ENCODE results near the gene IFNAR1.
"Not testable (repeated sequence)": the region's sequence is repeated elsewhere in the genome, so short reads cannot be mapped to it uniquely, and the experiment has no call there.

Gene IFNAR1

DNA sequence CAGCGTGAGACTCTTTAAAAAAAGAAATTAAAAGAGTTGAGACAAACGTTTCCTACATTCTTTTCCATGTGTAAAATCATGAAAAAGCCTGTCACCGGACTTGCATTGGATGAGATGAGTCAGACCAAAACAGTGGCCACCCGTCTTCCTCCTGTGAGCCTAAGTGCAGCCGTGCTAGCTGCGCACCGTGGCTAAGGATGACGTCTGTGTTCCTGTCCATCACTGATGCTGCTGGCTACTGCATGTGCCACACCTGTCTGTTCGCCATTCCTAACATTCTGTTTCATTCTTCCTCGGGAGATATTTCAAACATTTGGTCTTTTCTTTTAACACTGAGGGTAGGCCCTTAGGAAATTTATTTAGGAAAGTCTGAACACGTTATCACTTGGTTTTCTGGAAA lies 31.2 kb downstream of the IFNAR1 start:
- no peak for DNase-seq (ENCODE audit: low read depth)
- TF ChIP-seq, protein P1, sequence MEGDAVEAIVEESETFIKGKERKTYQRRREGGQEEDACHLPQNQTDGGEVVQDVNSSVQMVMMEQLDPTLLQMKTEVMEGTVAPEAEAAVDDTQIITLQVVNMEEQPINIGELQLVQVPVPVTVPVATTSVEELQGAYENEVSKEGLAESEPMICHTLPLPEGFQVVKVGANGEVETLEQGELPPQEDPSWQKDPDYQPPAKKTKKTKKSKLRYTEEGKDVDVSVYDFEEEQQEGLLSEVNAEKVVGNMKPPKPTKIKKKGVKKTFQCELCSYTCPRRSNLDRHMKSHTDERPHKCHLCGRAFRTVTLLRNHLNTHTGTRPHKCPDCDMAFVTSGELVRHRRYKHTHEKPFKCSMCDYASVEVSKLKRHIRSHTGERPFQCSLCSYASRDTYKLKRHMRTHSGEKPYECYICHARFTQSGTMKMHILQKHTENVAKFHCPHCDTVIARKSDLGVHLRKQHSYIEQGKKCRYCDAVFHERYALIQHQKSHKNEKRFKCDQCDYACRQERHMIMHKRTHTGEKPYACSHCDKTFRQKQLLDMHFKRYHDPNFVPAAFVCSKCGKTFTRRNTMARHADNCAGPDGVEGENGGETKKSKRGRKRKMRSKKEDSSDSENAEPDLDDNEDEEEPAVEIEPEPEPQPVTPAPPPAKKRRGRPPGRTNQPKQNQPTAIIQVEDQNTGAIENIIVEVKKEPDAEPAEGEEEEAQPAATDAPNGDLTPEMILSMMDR (IDR thresholded peaks at IDR 0.05; ENCODE audit: low read length, missing control alignments), result no peak
- no peak overlapping the region for H3K4me3 ChIP-seq (replicated peaks; ENCODE audit: low read depth, low read length)

DNA sequence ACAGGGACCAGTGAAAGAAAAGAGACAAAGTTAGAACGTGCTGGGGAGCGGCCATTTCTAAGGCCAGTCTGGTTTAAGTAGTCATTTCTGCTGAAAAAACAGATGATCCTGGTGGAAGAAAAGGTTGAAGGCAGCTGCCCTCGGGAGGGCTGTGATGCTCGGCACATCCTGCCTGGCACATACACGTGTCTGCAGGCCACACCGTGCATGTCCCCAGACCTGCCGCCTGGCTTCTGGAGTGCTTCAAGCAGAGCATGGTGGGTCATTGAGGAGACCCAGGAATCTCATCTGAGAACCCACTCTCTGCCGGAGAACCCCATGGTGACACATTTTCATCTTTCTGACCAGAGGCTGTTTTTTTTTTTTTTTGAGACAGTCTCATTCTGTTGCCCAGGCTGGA lies 32.4 kb downstream of the IFNAR1 start:
- no peak for DNase-seq (ENCODE audit: low read depth)
- no peak overlapping the region for H3K4me3 ChIP-seq (replicated peaks; ENCODE audit: low read depth, low read length)
- TF ChIP-seq, protein P1 (IDR thresholded peaks at IDR 0.05; ENCODE audit: low read length, missing control alignments), result no peak

DNA sequence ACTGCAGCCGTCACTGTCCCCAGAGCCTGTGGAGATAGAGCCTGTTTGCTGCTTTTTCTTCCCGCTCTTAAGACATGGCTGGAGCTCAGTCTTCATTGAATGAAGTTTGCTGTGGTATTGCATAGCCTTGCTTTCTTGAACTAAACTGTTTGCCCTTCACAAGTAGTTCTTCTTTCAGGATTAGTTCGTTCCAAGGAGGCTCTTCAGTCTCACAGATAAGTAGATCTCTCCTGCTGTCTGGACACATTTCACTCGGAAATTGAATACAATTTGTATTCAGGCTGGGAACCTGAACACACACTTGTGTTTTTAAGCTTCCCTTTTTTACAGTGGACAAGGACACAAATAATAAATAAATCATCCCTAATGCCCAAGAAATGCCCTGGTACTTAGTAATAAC lies 34.7 kb downstream of the IFNAR1 start:
- TF ChIP-seq, protein P1 (IDR thresholded peaks at IDR 0.05; ENCODE audit: low read length, missing control alignments), result no peak
- DNase-seq (ENCODE audit: low read depth), result no peak
- no peak overlapping the region for H3K4me3 ChIP-seq (replicated peaks; ENCODE audit: low read depth, low read length)

DNA sequence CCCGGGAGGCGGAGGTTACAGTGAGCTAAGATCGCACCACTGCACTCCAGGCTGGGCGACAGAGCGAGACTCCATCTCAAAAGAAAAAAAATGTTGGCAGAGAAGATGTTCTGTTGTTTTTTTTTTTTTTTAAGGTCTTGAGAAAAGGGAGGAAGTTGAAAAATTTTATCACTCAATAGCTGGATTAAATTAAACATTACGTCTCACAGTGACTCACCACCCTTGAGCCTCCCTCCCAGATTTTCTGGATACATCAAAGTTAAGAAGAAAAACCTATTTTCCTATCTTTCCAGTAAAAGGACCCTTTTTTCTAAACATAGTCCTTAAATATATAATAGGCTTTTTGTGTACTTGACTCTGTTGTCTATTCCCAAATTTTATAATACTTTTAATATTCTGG lies 35.5 kb downstream of the IFNAR1 start:
- DNase-seq (ENCODE audit: low read depth), result peak; percentile 76

DNA sequence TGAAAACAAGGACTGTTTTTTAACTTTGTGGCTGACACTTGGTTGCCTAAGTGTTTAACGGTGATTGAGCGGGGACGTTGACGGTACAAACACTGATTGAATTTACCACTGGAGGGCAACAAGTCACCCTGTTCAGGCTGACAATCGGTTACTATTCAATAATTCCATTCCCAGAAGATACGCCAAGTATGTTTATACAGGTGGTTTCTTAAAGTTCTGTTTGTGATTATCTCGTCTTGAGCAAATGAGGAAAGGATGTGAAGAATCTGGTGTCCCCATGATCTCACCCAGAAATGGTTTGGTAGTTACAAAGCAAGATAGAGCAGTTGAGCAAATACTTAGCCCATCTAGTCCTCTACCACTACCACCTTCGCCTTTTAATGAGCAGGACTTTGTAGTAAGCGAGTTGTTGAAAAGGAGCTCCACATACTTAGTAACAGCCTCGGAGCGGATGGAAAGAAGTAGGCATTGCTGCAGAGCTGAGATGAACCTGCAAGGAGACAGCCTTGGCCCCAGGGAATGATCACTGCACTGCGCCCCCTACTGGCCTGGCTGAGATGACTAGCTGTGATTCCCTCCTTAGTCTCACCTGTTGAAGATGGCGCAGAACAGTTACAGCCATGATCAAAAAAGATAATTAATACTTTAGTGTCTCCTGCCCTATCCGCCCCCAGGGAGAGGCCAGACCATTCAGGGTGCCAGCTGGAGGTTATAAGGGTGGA lies 36.3 kb downstream of the IFNAR1 start:
- no peak overlapping the region for H3K4me3 ChIP-seq (replicated peaks; ENCODE audit: low read depth, low read length)
- TF ChIP-seq, protein P1 (IDR thresholded peaks at IDR 0.05; ENCODE audit: low read length, missing control alignments), result peak; percentile 93
- peak; percentile 69 for DNase-seq (ENCODE audit: low read depth)

More for the DNA sequence above, 35.5 kb downstream of the IFNAR1 start:
- TF ChIP-seq, protein P1 (IDR thresholded peaks at IDR 0.05; ENCODE audit: low read length, missing control alignments), result no peak
- no peak overlapping the region for H3K4me3 ChIP-seq (replicated peaks; ENCODE audit: low read depth, low read length)

DNA sequence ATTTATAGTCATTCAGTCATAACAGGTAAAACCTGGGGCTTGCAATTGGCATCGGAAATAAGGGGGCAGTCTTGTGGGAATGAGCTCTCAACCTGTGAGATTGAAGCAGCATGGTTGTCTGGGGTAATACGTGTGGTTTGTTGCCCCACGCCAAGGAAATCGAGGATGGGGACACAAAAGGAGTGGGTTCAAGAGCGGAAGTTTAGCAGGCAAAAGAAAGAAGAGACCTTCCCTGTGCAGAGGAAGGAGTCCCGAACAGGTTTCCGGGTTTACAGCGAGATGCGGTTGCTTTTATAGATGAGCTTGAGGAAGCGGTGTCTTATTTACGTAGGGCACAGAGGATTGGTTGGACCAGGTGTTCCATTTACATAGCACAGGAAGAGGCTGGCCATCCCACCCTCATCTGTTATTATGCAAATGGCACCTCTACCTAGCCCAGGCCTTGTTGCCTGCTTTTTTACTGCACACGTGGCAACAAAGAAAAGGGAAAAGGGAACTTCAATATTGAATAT lies 37.3 kb downstream of the IFNAR1 start:
- TF ChIP-seq, protein P1 (IDR thresholded peaks at IDR 0.05; ENCODE audit: low read length, missing control alignments), result no peak
- H3K4me3 ChIP-seq (replicated peaks; ENCODE audit: low read depth, low read length), result no peak overlapping the region
- no peak for DNase-seq (ENCODE audit: low read depth)

DNA sequence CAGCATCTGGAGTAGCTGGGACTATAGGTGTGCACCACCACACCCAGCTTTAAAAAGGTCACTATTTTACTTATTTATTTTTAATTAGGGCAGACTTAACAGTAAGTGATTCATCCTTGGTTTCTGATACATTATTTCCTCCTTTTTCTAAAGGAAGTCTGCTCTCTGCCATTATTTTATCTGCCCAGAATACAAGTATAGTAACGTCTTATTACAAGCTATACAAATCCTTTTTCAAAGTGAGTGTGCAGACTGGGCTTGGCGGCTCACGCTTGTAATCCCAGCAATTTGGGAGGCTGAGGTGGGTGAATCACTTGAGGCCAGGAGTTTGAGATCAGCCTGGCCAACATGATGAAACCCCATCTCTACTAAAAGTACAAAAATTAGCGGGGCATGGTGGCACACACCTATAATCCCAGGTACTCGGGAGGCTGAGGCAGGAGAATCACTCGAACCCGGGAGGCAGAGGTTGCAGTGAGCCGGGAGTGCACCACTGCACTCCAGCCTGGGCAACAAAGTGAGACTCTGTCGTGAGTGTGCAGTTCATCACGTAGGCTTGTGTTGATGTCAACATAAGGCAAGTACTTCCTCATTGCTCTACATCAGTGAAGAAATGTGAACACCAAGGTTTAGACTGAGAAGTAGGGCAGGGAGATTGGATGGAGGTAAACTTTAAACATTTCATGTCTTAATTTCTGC lies 39.3 kb downstream of the IFNAR1 start:
- not testable (repeated sequence) for H3K4me3 ChIP-seq (replicated peaks; ENCODE audit: low read depth, low read length); DNase-seq (ENCODE audit: low read depth)

Measured in fibroblast of pulmonary artery (primary cell).